Muscle layer of duodenum (tissue), 2 donors: ENCODE results near the gene PCBP3.
A peak's percentile ranks its signal among the peaks of the same experiment; 100 is the strongest.
"Not testable (repeated sequence)": the region's sequence is repeated elsewhere in the genome, so short reads cannot be mapped to it uniquely, and the experiment has no call there.

Experiments
- H3K27ac ChIP-seq: one replicate; pipeline ENCODE4 v1.7.0; 2013; ENCODE audit warnings: mild to moderate bottlenecking, low read length
- H3K27me3 ChIP-seq: one replicate; pipeline ENCODE4 v1.7.0; 2013; ENCODE audit warnings: low read depth, mild to moderate bottlenecking, control low read depth, low read length
- H3K36me3 ChIP-seq, 2 donors: one replicate each; pipeline ENCODE4 v1.7.0; 2013; ENCODE audit warnings: low read length in 2 of 2, control low read depth in 1 of 2, mild to moderate bottlenecking in 1 of 2; ENCODE audit not compliant: insufficient read depth in 2 of 2, control insufficient read depth in 1 of 2
- H3K4me1 ChIP-seq, 2 donors: one replicate each; pipeline ENCODE4 v1.7.0; 2013; ENCODE audit warnings: low read length in 2 of 2, mild to moderate bottlenecking in 2 of 2, control low read depth in 1 of 2, moderate library complexity in 1 of 2; ENCODE audit not compliant: insufficient read depth in 2 of 2, control insufficient read depth in 1 of 2
- H3K4me3 ChIP-seq, 2 donors: one replicate each; pipeline ENCODE4 v1.7.0; 2013; ENCODE audit warnings: low read length in 2 of 2, low read depth in 1 of 2, mild to moderate bottlenecking in 1 of 2
- H3K9me3 ChIP-seq, 2 donors: one replicate each; pipeline ENCODE4 v1.7.0; 2013; ENCODE audit warnings: low read length in 2 of 2, control low read depth in 1 of 2, mild to moderate bottlenecking in 1 of 2; ENCODE audit not compliant: control insufficient read depth in 1 of 2
- donor health status: healthy.

PCBP3 gene

DNA sequence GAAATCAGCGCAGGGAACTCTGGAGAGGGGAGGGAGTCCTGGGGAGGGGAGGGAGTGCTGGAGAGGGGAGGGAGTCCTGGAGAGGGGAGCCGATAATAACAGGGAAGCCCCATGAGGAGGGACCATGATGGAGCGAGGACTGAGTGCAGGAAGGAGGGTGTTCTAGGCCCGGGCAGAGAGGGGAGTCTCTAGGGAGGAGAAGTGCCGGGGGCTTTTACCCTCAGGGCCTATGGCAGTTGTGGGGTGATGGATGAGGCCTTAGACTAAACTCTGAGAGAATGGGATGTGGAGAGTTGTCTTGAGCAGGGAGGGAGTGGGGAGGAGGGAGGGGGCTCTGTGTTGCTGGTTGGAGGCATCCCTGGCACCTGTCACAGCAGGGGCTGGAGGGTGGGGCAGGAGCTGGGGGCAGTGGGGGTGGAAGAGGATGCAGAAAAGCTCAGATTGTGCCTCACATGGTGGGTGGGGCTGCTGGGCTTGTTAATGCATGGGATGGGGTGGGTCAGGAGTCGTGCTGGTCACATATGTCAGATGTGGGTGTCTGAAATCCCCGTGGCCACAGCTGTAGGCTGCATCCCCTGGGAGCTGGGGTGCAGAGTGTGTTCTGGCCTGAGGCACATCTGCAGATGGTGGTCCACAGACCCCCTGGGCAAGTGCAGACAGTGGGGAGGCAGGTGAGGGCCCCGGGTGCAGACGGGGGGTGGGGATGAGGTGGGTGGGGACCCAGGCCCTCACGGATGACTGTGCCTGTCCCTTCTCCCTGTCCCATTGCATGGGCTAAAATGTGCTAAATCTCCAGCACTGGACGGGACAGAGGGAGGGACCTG, 249.6 kb downstream of the PCBP3 start:
- Histone ChIP-seq H3K4me3 (no peak overlapping the region), H3K9me3 (no peaks in the 10 kb centered on the region), H3K4me1 (peaks cover 3 to 40% of the 10 kb centered on the region in 2 donors), H3K27ac (no peak overlapping the region), H3K36me3 (no peaks in the 10 kb centered on the region), H3K27me3 (no peaks in the 10 kb centered on the region)

DNA sequence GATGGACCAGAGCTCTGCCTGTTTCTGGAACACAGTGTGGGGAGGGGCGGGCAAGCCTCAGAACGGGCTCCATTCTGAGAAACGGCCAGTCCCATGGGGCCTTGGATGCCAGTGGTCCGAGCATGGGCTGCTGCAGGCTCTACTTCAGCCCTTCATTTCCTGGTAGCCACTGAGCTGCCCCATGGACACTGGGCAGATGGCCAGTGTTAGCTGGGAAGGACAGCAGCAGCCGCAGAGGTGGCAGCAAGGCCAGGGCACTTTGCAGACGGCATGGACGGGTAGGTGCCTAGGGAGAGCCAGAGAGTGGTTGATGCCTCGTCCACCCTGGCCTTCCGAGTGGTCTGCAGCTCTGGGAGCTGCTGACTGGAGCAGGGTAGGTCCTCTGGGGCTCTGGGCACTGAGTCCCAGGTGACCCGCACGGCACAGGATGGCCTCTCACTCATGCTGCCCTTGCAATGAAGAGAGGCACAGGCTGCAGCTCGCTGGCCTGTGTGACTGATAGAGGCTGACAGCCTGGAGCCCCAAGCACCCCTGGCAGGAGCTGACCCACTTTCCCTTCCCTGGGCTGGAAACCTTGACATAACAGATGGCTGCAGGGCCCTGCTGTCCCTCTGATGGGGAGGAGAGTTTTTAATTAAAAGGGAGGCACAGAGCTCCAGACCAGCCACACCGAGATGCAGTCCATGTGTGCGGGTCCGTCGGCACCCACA, 250.4 kb downstream of the PCBP3 start:
- H3K27ac ChIP-seq: no peak overlapping the region
- H3K27me3 ChIP-seq: no peaks in the 10 kb centered on the region
- no peaks in the 10 kb centered on the region for H3K36me3 ChIP-seq
- peak overlapping the region in 1 of 2 donors; percentile 13 for H3K4me3 ChIP-seq
- peaks cover 3 to 40% of the 10 kb centered on the region in 2 donors for H3K4me1 ChIP-seq
- H3K9me3 ChIP-seq: no peaks in the 10 kb centered on the region

DNA sequence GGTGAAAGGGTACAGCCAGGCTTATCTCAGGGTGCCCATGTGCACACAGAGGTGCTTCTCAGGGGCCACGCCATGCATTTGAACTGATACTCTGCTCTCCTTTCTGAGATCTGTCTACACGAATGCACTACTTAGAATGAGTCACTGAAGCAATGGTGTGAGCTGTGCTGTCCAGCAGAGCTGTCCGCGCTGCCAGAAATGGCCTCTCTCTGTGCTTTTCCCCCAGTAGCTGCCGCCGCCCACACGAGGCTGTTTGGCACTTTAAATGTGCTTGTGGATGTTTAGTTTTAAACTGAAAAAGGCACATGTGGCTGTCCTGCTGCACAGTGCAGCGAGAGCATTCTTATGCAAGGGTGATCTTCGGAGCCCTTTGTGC, 250.9 kb downstream of the PCBP3 start:
- Histone ChIP-seq H3K36me3 (no peaks in the 10 kb centered on the region), H3K27ac (no peak overlapping the region), H3K4me3 (peak overlapping the region in 1 of 2 donors; percentile 13), H3K4me1 (peaks cover 3 to 40% of the 10 kb centered on the region in 2 donors), H3K9me3 (no peaks in the 10 kb centered on the region), H3K27me3 (no peaks in the 10 kb centered on the region)

DNA sequence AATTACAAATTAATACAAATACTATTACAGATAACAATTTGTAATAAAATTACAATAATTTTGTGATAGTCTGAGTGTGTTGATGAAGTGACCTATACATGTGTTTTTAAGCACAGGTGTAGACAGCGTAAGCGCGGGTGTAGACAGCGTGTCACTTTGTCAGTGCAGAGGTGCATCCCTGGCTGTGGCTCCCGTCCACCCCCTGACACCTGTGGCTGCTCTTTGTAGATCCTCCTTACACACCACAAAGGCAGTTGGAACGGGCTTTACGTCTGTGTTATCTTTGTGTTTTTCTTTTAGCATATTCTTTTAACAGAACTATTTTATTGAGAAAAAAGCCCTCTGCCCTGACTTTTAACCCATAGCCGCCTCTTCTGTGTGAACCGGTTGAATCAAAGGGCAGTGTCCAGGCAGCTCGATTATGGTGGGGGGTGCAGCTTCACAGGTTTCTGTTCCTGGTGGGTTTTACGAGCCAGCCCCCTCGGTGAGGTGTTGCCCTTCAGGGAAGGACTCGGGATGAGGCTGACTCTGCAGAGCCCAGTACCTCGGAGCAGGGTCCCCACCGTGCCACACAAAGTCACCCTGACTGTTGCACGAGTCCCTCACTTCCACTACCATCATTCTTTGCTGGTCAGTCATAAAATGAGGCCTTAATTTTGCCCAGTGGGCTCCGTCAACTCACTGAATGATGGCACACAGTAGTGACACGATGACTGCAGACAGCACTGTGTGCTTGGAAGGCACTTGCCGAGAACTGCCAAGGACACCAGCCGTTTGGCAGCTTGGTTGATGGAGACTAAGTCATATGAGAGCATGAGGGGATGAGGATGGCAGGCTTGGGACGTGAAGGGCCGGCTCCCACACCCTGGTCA, 251.6 kb downstream of the PCBP3 start:
- no peaks in the 10 kb centered on the region for H3K9me3 ChIP-seq
- no peak overlapping the region for H3K4me3 ChIP-seq
- peaks cover 3 to 35% of the 10 kb centered on the region in 2 donors for H3K4me1 ChIP-seq
- no peaks in the 10 kb centered on the region for H3K27me3 ChIP-seq
- H3K27ac ChIP-seq: no peak overlapping the region
- H3K36me3 ChIP-seq: no peaks in the 10 kb centered on the region

- Histone ChIP-seq H3K27ac (no peak overlapping the region), H3K9me3 (no peaks in the 10 kb centered on the region), H3K4me1 (peaks cover 3 to 33% of the 10 kb centered on the region in 2 donors), H3K27me3 (no peaks in the 10 kb centered on the region), H3K36me3 (no peaks in the 10 kb centered on the region), H3K4me3 (no peak overlapping the region)
These were observed 252.3 kb downstream of the PCBP3 start for GRCh38 chr21:45895778-45896370.

- H3K27ac ChIP-seq, H3K27me3 ChIP-seq: not testable (repeated sequence)
These were observed 252.9 kb downstream of the PCBP3 start for GRCh38 chr21:45896431-45896830.

GRCh38 chr21:45897191-45898027, 253.9 kb downstream of the PCBP3 start:
- Histone ChIP-seq H3K36me3 (no peaks in the 10 kb centered on the region), H3K27me3 (no peaks in the 10 kb centered on the region), H3K27ac (no peak overlapping the region), H3K9me3 (no peaks in the 10 kb centered on the region), H3K4me3 (no peak overlapping the region), H3K4me1 (peaks cover 0 to 23% of the 10 kb centered on the region in 2 donors)

More at GRCh38 chr21:45896431-45896830, 252.9 kb downstream of the PCBP3 start:
- peaks cover 3 to 28% of the 10 kb centered on the region in 2 donors for H3K4me1 ChIP-seq
- not testable (repeated sequence) for H3K36me3 ChIP-seq, H3K9me3 ChIP-seq, H3K4me3 ChIP-seq

- no peak overlapping the region for H3K4me3 ChIP-seq
- H3K4me1 ChIP-seq: peaks cover 0 to 17% of the 10 kb centered on the region in 2 donors
- no peaks in the 10 kb centered on the region for H3K27me3 ChIP-seq
- H3K9me3 ChIP-seq: no peaks in the 10 kb centered on the region
- H3K36me3 ChIP-seq: no peaks in the 10 kb centered on the region
- no peak overlapping the region for H3K27ac ChIP-seq
These were observed 254.5 kb downstream of the PCBP3 start for GRCh38 chr21:45898028-45898350.

- Histone ChIP-seq H3K4me3 (no peak overlapping the region), H3K9me3 (no peaks in the 10 kb centered on the region), H3K4me1 (peaks cover 0 to 9% of the 10 kb centered on the region in 2 donors), H3K36me3 (no peaks in the 10 kb centered on the region), H3K27me3 (no peaks in the 10 kb centered on the region), H3K27ac (no peak overlapping the region)
These were observed 255.3 kb downstream of the PCBP3 start for GRCh38 chr21:45898781-45899180.

GRCh38 chr21:45899317-45900033, 255.9 kb downstream of the PCBP3 start:
- no peaks in the 10 kb centered on the region for H3K9me3 ChIP-seq
- no peaks in the 10 kb centered on the region for H3K36me3 ChIP-seq
- H3K4me3 ChIP-seq: no peak overlapping the region
- H3K4me1 ChIP-seq: peaks cover 0 to 2% of the 10 kb centered on the region in 2 donors
- H3K27ac ChIP-seq: no peak overlapping the region
- no peaks in the 10 kb centered on the region for H3K27me3 ChIP-seq
